H1 (cell line): ENCODE measurements around the gene INPP5B. TPM values are rescaled to one million over a fixed set of nuclear protein-coding genes. Genes with fewer than 3 reads are reported as not detected.

Experiments
- SUZ12 ChIP-seq: fragments of 200-600 bp; sonication (generic); IDR thresholded peaks from 2 replicates; pipeline ENCODE4 v1.6.1; 2012; ENCODE audit warnings: mild to moderate bottlenecking, inconsistent platforms, low read length, moderate library complexity, mixed read lengths
- polyA plus RNA-seq, 7 experiments: library from polyadenylated mRNA; depleted of rRNA in 3 of 7; stranded (reverse) in 5 of 7; unstranded in 2 of 7; fragments of >200 nt in 5 of 7; fragments of 200-250 nt in 2 of 7; gene quantifications; 1 replicate in 5 of 7; 2 replicates in 1 of 7; 4 replicates in 1 of 7; pipeline versions ENCODE4 v1.2.1 to v1.2.3, GENCODE V29; 2011 to 2013; ENCODE audit warnings: missing spikeins in 2 of 7, mixed read lengths in 2 of 7
- total RNA-seq: library from RNA; stranded (reverse); fragmentation: NEBNext Ultra II Directional; extraction: Animal tissue kit (Norgen Biotek cat#: 25700); gene quantifications from 2 replicates; pipeline ENCODE4 v1.2.1, GENCODE V29; 2021
- TF ChIP-seq, protein P1 (sequence below), 3 experiments: IDR thresholded peaks; 1 replicate in 2 of 3; 2 replicates in 1 of 3; pipeline versions ENCODE4 v1.5.1 to v1.6.1; 2011; ENCODE audit warnings: low read length in 3 of 3, mild to moderate bottlenecking in 3 of 3, inconsistent platforms in 2 of 3, low read depth in 1 of 3, moderate library complexity in 1 of 3; ENCODE audit not compliant: insufficient read depth in 1 of 3; ENCODE audit errors: control extremely low read depth in 1 of 3

Gene INPP5B
- total and polyA plus RNA-seq, 2 of the 8 experiments (the other 6 are each of a cell fraction or from before 2014, with no cell fraction given), result 14.0 to 23.7 TPM

DNA sequence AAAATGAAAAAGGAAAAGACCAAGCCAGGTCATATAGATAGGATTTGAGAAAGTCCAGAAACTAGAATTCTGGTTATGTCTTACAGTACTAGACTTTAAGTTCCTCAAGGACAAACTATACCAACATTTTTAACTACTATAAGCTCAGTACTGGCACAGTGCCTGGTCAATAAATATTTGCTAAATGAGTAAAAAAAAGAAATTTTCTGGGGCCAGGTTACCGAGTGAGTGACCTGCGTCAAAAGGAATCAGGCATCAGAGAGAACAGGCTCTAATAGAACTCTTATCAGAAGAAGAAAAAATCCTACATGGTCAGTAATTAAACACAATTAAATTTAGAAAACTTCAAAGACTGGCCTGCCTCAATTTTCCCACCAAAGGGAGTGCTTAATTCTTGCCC is 115.0 kb downstream of the INPP5B start (continued):
- TF ChIP-seq, protein P1, sequence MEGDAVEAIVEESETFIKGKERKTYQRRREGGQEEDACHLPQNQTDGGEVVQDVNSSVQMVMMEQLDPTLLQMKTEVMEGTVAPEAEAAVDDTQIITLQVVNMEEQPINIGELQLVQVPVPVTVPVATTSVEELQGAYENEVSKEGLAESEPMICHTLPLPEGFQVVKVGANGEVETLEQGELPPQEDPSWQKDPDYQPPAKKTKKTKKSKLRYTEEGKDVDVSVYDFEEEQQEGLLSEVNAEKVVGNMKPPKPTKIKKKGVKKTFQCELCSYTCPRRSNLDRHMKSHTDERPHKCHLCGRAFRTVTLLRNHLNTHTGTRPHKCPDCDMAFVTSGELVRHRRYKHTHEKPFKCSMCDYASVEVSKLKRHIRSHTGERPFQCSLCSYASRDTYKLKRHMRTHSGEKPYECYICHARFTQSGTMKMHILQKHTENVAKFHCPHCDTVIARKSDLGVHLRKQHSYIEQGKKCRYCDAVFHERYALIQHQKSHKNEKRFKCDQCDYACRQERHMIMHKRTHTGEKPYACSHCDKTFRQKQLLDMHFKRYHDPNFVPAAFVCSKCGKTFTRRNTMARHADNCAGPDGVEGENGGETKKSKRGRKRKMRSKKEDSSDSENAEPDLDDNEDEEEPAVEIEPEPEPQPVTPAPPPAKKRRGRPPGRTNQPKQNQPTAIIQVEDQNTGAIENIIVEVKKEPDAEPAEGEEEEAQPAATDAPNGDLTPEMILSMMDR (IDR thresholded peaks at IDR 0.05; ENCODE audit: control extremely low read depth in 1 of 3, insufficient read depth in 1 of 3, low read depth in 1 of 3, low read length in 3 of 3), result no peak
- TF ChIP-seq SUZ12, result no peak
